Adrenal gland (tissue), 12 donors: ENCODE measurements around the gene AKAP11. TPM values are rescaled to one million over a fixed set of nuclear protein-coding genes. Genes with fewer than 3 reads are reported as not detected.

Source experiments
- DNase-seq, 7 donors: peaks; one replicate each; pipeline ENCODE4 v3.0.0-alpha.2; 2019 to 2020
- H3K27ac ChIP-seq, 5 donors: fragments of 200-600 bp; sonication (generic) in 4 of 5; 1 replicate in 3 of 5; 2 replicates in 2 of 5; pipeline versions ENCODE4 v1.5.1 to v1.8.0; 2016 to 2020; ENCODE audit warnings: mild to moderate bottlenecking in 1 of 5
- H3K27me3 ChIP-seq: fragments of 200-600 bp; 2 replicates; pipeline ENCODE4 v1.8.0; 2021
- H3K36me3 ChIP-seq, 2 donors: fragments of 200-600 bp; replicated peaks in 1 of 2; 1 replicate in 1 of 2; 2 replicates in 1 of 2; pipeline versions ENCODE4 v1.5.1 to v1.8.0; 2018 to 2022
- H3K4me1 ChIP-seq, 2 donors: fragments of 200-600 bp; replicated peaks in 1 of 2; 1 replicate in 1 of 2; 2 replicates in 1 of 2; pipeline versions ENCODE4 v1.5.1 to v1.8.0; 2018 to 2021
- H3K4me3 ChIP-seq, 4 donors: fragments of 200-600 bp; sonication (generic) in 3 of 4; one replicate each; pipeline ENCODE4 v1.5.1; 2016 to 2018
- H3K9me3 ChIP-seq, 3 donors: fragments of 200-600 bp; sonication (generic) in 1 of 3; replicated peaks in 1 of 3; 1 replicate in 2 of 3; 2 replicates in 1 of 3; pipeline versions ENCODE4 v1.5.1 to v1.8.0; 2016 to 2021
- POLR2A ChIP-seq, 2 donors: fragments of 450-650 bp; IDR thresholded peaks; one replicate each; pipeline ENCODE4 v1.6.1; 2017; ENCODE audit warnings: antibody characterized with exemption in 2 of 2, mild to moderate bottlenecking in 2 of 2, moderate library complexity in 1 of 2
- WGBS, 4 donors: extraction: QIAGEN DNeasy Blood & Tissue Kit in 2 of 4; methylation state at CpG; one replicate each; pipeline versions ENCODE4 v1.1.5 to v1.1.7; 2013 to 2017; 5-methylcytosine and 5-hydroxymethylcytosine counted together
- intact Hi-C, 2 donors: fragments of 100-400 bp; cut with DNase I; formaldehyde crosslinking; loops; one replicate each; pipeline versions ENCODE4 v1.14.1 to v1.15.0; 2022 to 2023
- polyA plus RNA-seq, 3 donors: library from polyadenylated mRNA; stranded (reverse); fragments of 200-250 nt in 2 of 3; fragments of 350-450 nt in 1 of 3; fragmentation: Illumina TruSeq in 1 of 3; extraction: RNeasy Lipid Tissue Mini Kit (QIAGEN cat#74804) in 1 of 3; gene quantifications; one replicate each; pipeline ENCODE4 v1.2.3, GENCODE V29; 2013 to 2014
- total RNA-seq, 9 donors: library from RNA; depleted of rRNA in 4 of 9; stranded (reverse); fragments of >200 nt in 4 of 9; fragments of 120-200 nt in 1 of 9; fragmentation: NEBNext Ultra II Directional in 1 of 9; extraction: Animal tissue kit (Norgen Biotek cat#: 25700) in 1 of 9; gene quantifications; one replicate each; pipeline versions ENCODE4 v1.1.0 to v1.2.4, GENCODE V29; 2013 to 2023
- TF ChIP-seq, protein P1 (sequence below), 6 experiments: fragments of 450-650 bp in 4 of 6; fragments of 200-600 bp in 2 of 6; sonication (generic) in 1 of 6; IDR thresholded peaks; 1 replicate in 5 of 6; 2 replicates in 1 of 6; pipeline versions ENCODE4 v1.5.1 to v1.8.0; 2016 to 2021; ENCODE audit warnings: antibody characterized with exemption in 6 of 6, mild to moderate bottlenecking in 2 of 6, moderate library complexity in 1 of 6
- donor health status: healthy with polysubstance abuse.
- donor health status: Bipolar disorder and iron deficiency.
- donor health status: DM: yes; HTN: yes; CAD: no.
- donor health status: DM: no; HTN: no; CAD: no.
- donor health status: DM: no; HTN: no; CAD: no.
- donor health status: DM: yes; HTN: yes; CAD: no.

The AKAP11 gene
- total and polyA plus RNA-seq, 12 donors: 5.0 to 42.2 (median 31.1) TPM

DNA sequence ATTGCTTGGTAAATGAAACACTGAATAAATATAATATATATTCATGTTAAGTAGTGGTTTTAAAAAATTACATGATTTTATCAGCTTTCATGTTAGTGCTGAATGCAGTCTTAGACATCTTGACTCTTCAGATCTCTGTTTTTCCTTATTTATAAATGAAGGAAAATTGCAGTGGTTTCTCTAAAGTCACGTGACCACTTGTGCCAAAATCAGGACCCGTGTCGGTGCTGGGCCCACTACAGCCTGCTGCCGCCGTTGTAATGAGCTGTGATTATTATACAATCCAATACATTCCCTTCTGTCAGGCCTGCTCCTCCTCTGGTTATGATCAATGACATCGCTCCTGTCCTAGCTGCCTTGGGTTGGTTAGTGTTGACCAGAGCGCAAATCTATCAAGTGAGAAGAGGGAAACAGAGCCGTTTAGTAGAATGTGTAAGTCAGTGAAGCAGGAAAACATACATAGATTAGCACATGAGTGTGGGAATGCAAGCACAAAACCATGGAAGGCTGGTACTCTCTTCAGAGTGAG, 88.2 kb downstream of the AKAP11 start:
- H3K27ac ChIP-seq: no peak overlapping the region
- TF ChIP-seq POLR2A (IDR thresholded peaks at IDR 0.05): no peak
- TF ChIP-seq, protein P1, sequence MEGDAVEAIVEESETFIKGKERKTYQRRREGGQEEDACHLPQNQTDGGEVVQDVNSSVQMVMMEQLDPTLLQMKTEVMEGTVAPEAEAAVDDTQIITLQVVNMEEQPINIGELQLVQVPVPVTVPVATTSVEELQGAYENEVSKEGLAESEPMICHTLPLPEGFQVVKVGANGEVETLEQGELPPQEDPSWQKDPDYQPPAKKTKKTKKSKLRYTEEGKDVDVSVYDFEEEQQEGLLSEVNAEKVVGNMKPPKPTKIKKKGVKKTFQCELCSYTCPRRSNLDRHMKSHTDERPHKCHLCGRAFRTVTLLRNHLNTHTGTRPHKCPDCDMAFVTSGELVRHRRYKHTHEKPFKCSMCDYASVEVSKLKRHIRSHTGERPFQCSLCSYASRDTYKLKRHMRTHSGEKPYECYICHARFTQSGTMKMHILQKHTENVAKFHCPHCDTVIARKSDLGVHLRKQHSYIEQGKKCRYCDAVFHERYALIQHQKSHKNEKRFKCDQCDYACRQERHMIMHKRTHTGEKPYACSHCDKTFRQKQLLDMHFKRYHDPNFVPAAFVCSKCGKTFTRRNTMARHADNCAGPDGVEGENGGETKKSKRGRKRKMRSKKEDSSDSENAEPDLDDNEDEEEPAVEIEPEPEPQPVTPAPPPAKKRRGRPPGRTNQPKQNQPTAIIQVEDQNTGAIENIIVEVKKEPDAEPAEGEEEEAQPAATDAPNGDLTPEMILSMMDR (IDR thresholded peaks at IDR 0.05): no peak
- no peaks in the 10 kb centered on the region for H3K9me3 ChIP-seq
- 82 to 87% (median 85%) methylated on average over 8 of the region's 8 CpGs for WGBS, 4 donors
- no peaks in the 10 kb centered on the region for H3K4me1 ChIP-seq
- no peaks in the 10 kb centered on the region for H3K27me3 ChIP-seq
- intact Hi-C loops: no loop called here
- H3K36me3 ChIP-seq: no peaks in the 10 kb centered on the region
- DNase-seq: no peak
- no peak overlapping the region for H3K4me3 ChIP-seq

DNA sequence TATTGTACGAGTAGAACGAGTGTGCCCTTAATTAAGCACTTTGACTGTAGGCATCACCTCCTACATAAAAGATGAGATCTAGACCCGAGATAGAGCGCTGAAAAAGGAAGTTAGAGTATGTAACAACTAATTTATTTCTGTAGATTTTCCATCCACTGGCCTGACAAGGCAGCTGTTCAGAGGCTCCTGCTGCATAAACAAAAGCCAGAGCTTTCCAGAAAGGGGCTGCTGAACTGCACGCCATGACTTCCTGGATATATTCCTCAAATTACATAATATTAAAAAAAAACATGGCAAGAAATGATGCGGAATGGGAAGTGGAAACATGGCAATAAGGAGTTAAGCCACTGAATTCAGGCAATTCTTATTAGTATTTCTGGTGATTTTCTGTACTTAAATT, 89.7 kb downstream of the AKAP11 start:
- intact Hi-C loops: no loop called here
- TF ChIP-seq POLR2A (IDR thresholded peaks at IDR 0.05): no peak
- TF ChIP-seq, protein P1 (IDR thresholded peaks at IDR 0.05): no peak
- 48 to 62% (median 54%) methylated on average over 6 of the region's 6 CpGs for WGBS, 4 donors

DNA sequence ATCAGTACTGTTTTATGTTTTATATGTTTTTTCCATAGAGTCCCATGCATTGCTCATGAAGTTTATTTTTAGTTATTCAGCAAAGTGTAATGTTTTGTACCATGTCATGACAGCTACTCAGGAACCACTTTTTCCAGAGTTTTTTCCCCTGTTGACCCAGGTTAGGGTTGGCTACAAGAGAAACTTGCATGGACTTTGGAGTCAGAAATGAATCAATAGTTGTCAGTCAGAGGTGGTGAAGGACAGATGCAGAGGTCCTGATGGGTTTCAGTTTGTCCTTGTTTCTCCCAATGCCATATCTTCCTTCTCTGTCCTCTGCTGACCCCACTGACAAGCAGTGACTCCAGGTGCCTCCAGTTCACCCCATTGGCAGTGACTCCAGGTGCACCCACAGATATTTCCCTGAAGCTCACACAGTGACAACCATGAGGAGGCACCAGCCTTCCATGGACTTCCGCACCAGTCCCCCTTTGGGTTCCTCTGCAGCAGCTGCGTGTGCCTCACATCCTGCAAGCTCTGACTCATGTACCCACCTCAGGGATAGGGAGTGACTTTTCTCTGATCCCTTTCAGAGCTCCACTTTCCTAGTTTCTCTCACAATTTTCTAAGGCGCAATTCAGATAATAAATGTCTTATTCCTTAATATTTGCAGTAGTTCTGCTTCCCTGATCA, 92.1 kb downstream of the AKAP11 start:
- intact Hi-C loops: no loop called here
- no peaks in the 10 kb centered on the region for H3K27me3 ChIP-seq
- no peaks in the 10 kb centered on the region for H3K9me3 ChIP-seq
- no peaks in the 10 kb centered on the region for H3K4me1 ChIP-seq
- H3K36me3 ChIP-seq: no peaks in the 10 kb centered on the region
- no peak overlapping the region for H3K27ac ChIP-seq
- no peak overlapping the region for H3K4me3 ChIP-seq
- no peak for DNase-seq
- WGBS, 4 donors: 72 to 89% (median 77%) methylated on average over 3 of the region's 3 CpGs
- TF ChIP-seq POLR2A (IDR thresholded peaks at IDR 0.05): no peak
- TF ChIP-seq, protein P1 (IDR thresholded peaks at IDR 0.05): no peak

More for the DNA sequence above, 89.7 kb downstream of the AKAP11 start:
- Histone ChIP-seq H3K4me1 (no peaks in the 10 kb centered on the region), H3K9me3 (no peaks in the 10 kb centered on the region), H3K4me3 (no peak overlapping the region), H3K27ac (no peak overlapping the region), H3K36me3 (no peaks in the 10 kb centered on the region), H3K27me3 (no peaks in the 10 kb centered on the region)
- DNase-seq: no peak

DNA sequence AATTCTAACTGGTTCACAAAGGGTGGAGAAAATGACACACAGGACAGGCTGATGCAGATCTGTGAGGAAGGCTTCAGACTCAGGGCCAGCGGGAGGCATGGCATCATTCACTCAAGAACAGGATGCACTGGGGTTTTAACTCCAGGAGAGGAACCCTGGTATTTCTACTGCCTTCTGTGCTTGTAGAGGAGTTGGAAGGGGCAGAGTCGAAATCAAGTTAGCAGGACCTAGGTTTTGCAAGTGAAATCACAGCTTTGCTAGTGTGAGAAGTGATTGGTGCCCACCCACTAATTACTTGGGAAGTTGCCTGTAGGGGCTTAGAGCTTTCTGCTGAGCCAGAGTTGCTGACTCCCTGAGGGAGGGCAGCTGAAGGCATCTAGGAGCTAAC, 92.7 kb downstream of the AKAP11 start:
- no peak for TF ChIP-seq POLR2A (IDR thresholded peaks at IDR 0.05)
- TF ChIP-seq, protein P1 (IDR thresholded peaks at IDR 0.05): no peak
- Histone ChIP-seq H3K9me3 (no peaks in the 10 kb centered on the region), H3K4me1 (no peaks in the 10 kb centered on the region), H3K4me3 (no peak overlapping the region), H3K36me3 (no peaks in the 10 kb centered on the region), H3K27me3 (no peaks in the 10 kb centered on the region), H3K27ac (no peak overlapping the region)
- 22 to 58% (median 45%) methylated on average over 2 of the region's 2 CpGs for WGBS, 4 donors
- no peak for DNase-seq
- intact Hi-C loops: no loop called here
